Measurements from ENCODE around the gene MTO1.
"Not testable (repeated sequence)": the region's sequence is repeated elsewhere in the genome, so short reads cannot be mapped to it uniquely, and the experiment has no call there.

MTO1 gene

GRCh38 chr6:73538116-73538779 lies 76.7 kb downstream of the MTO1 start:
- Histone ChIP-seq H3K9me3 (ENCODE audit: low read length) (no peaks in the 10 kb centered on the region), H3K27ac (ENCODE audit: low read depth, low read length) (no peak overlapping the region), H3K9ac (ENCODE audit: low read length) (no peak overlapping the region), H3K36me3 (ENCODE audit: insufficient read depth, low read length) (no peaks in the 10 kb centered on the region), H3K4me1 (ENCODE audit: insufficient read depth, low read length) (no peaks in the 10 kb centered on the region), H3K27me3 (ENCODE audit: control insufficient read depth in 1 of 2, insufficient read depth in 2 of 2, low read length in 2 of 2) (no peaks in the 10 kb centered on the region), H3K4me3 (ENCODE audit: low read depth in 1 of 2, low read length in 2 of 2) (no peak overlapping the region)

GRCh38 chr6:73542481-73542880 lies 80.9 kb downstream of the MTO1 start:
- H3K9me3 ChIP-seq (ENCODE audit: low read length); H3K9ac ChIP-seq (ENCODE audit: low read length); H3K27ac ChIP-seq (ENCODE audit: low read depth, low read length); H3K4me3 ChIP-seq (ENCODE audit: low read depth in 1 of 2, low read length in 2 of 2); H3K36me3 ChIP-seq (ENCODE audit: insufficient read depth, low read length); H3K4me1 ChIP-seq (ENCODE audit: insufficient read depth, low read length); H3K27me3 ChIP-seq (ENCODE audit: control insufficient read depth in 1 of 2, insufficient read depth in 2 of 2, low read length in 2 of 2): not testable (repeated sequence)

GRCh38 chr6:73542891-73543290 lies 81.4 kb downstream of the MTO1 start:
- H3K4me1 ChIP-seq (ENCODE audit: insufficient read depth, low read length): no peaks in the 10 kb centered on the region
- no peaks in the 10 kb centered on the region for H3K27me3 ChIP-seq (ENCODE audit: control insufficient read depth in 1 of 2, insufficient read depth in 2 of 2, low read length in 2 of 2)
- H3K9me3 ChIP-seq (ENCODE audit: low read length): no peaks in the 10 kb centered on the region
- H3K36me3 ChIP-seq (ENCODE audit: insufficient read depth, low read length): no peaks in the 10 kb centered on the region
- H3K4me3 ChIP-seq (ENCODE audit: low read depth in 1 of 2, low read length in 2 of 2): no peak overlapping the region
- H3K9ac ChIP-seq (ENCODE audit: low read length): no peak overlapping the region
- H3K27ac ChIP-seq (ENCODE audit: low read depth, low read length): no peak overlapping the region

- no peaks in the 10 kb centered on the region for H3K9me3 ChIP-seq (ENCODE audit: low read length)
- no peaks in the 10 kb centered on the region for H3K4me1 ChIP-seq (ENCODE audit: insufficient read depth, low read length)
- H3K4me3 ChIP-seq (ENCODE audit: low read depth in 1 of 2, low read length in 2 of 2): no peak overlapping the region
- no peaks in the 10 kb centered on the region for H3K27me3 ChIP-seq (ENCODE audit: control insufficient read depth in 1 of 2, insufficient read depth in 2 of 2, low read length in 2 of 2)
- no peak overlapping the region for H3K9ac ChIP-seq (ENCODE audit: low read length)
- no peaks in the 10 kb centered on the region for H3K36me3 ChIP-seq (ENCODE audit: insufficient read depth, low read length)
- H3K27ac ChIP-seq (ENCODE audit: low read depth, low read length): no peak overlapping the region
Measured at GRCh38 chr6:73547036-73547435, 85.5 kb downstream of the MTO1 start.

GRCh38 chr6:73548458-73549446 lies 87.2 kb downstream of the MTO1 start:
- Histone ChIP-seq H3K27ac (ENCODE audit: low read depth, low read length) (no peak overlapping the region), H3K36me3 (ENCODE audit: insufficient read depth, low read length) (no peaks in the 10 kb centered on the region), H3K9ac (ENCODE audit: low read length) (no peak overlapping the region), H3K4me3 (ENCODE audit: low read depth in 1 of 2, low read length in 2 of 2) (no peak overlapping the region), H3K4me1 (ENCODE audit: insufficient read depth, low read length) (no peaks in the 10 kb centered on the region), H3K27me3 (ENCODE audit: control insufficient read depth in 1 of 2, insufficient read depth in 2 of 2, low read length in 2 of 2) (no peaks in the 10 kb centered on the region), H3K9me3 (ENCODE audit: low read length) (no peaks in the 10 kb centered on the region)

- not testable (repeated sequence) for H3K4me3 ChIP-seq (ENCODE audit: low read depth in 1 of 2, low read length in 2 of 2); H3K9ac ChIP-seq (ENCODE audit: low read length); H3K27ac ChIP-seq (ENCODE audit: low read depth, low read length); H3K27me3 ChIP-seq (ENCODE audit: control insufficient read depth in 1 of 2, insufficient read depth in 2 of 2, low read length in 2 of 2); H3K9me3 ChIP-seq (ENCODE audit: low read length); H3K36me3 ChIP-seq (ENCODE audit: insufficient read depth, low read length); H3K4me1 ChIP-seq (ENCODE audit: insufficient read depth, low read length)
Measured at GRCh38 chr6:73551115-73551514, 89.6 kb downstream of the MTO1 start.

- not testable (repeated sequence) for H3K27ac ChIP-seq (ENCODE audit: low read depth, low read length); H3K9me3 ChIP-seq (ENCODE audit: low read length); H3K36me3 ChIP-seq (ENCODE audit: insufficient read depth, low read length); H3K4me1 ChIP-seq (ENCODE audit: insufficient read depth, low read length); H3K4me3 ChIP-seq (ENCODE audit: low read depth in 1 of 2, low read length in 2 of 2); H3K27me3 ChIP-seq (ENCODE audit: control insufficient read depth in 1 of 2, insufficient read depth in 2 of 2, low read length in 2 of 2); H3K9ac ChIP-seq (ENCODE audit: low read length)
Measured at GRCh38 chr6:73555380-73555949, 93.9 kb downstream of the MTO1 start.

GRCh38 chr6:73556836-73557235 lies 95.3 kb downstream of the MTO1 start:
- Histone ChIP-seq H3K27me3 (ENCODE audit: control insufficient read depth in 1 of 2, insufficient read depth in 2 of 2, low read length in 2 of 2) (no peaks in the 10 kb centered on the region), H3K36me3 (ENCODE audit: insufficient read depth, low read length) (no peaks in the 10 kb centered on the region), H3K27ac (ENCODE audit: low read depth, low read length) (no peak overlapping the region), H3K9me3 (ENCODE audit: low read length) (no peaks in the 10 kb centered on the region), H3K4me3 (ENCODE audit: low read depth in 1 of 2, low read length in 2 of 2) (no peak overlapping the region), H3K9ac (ENCODE audit: low read length) (no peak overlapping the region), H3K4me1 (ENCODE audit: insufficient read depth, low read length) (no peaks in the 10 kb centered on the region)
